Measurements from ENCODE around the gene RUNDC1.

RUNDC1 gene

DNA sequence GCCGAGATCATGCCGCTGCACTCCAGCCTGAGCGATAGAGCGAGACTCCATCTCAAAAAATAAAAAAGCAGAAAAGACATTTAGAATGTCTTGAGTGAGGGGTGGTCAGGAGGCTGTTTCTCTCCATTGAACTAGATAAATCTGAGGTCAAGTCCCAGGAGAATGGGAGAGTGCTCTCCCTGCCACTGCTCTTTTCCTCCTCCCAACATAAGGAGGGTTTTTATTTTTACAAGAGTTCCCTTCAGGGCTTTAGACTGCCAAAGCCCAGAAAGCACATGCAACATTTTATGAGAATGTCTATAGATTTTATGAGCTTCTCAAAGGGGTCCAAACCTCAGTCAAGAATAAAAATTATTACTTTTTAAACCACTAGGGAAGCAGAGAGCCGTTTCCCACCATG lies 46.2 kb downstream of the RUNDC1 start:
- no peak overlapping the region for H3K27ac ChIP-seq (ENCODE audit: low read length)
- H3K27me3 ChIP-seq (replicated peaks; ENCODE audit: insufficient read depth, low read length): no peaks in the 10 kb centered on the region
- H2AFZ ChIP-seq (ENCODE audit: low read length): no peak overlapping the region
- TF ChIP-seq, protein P1, sequence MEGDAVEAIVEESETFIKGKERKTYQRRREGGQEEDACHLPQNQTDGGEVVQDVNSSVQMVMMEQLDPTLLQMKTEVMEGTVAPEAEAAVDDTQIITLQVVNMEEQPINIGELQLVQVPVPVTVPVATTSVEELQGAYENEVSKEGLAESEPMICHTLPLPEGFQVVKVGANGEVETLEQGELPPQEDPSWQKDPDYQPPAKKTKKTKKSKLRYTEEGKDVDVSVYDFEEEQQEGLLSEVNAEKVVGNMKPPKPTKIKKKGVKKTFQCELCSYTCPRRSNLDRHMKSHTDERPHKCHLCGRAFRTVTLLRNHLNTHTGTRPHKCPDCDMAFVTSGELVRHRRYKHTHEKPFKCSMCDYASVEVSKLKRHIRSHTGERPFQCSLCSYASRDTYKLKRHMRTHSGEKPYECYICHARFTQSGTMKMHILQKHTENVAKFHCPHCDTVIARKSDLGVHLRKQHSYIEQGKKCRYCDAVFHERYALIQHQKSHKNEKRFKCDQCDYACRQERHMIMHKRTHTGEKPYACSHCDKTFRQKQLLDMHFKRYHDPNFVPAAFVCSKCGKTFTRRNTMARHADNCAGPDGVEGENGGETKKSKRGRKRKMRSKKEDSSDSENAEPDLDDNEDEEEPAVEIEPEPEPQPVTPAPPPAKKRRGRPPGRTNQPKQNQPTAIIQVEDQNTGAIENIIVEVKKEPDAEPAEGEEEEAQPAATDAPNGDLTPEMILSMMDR (IDR thresholded peaks at IDR 0.05; ENCODE audit: low read length): no peak
- no peak for TF ChIP-seq EZH2 (optimal IDR thresholded peaks at IDR 0.05; ENCODE audit: low read depth, low read length)
- TF ChIP-seq EZH2phosphoT487 (IDR thresholded peaks at IDR 0.05; ENCODE audit: low read length): no peak
- no peak overlapping the region for H3K4me3 ChIP-seq (ENCODE audit: low read length)
- no peak overlapping the region for H3K9ac ChIP-seq (ENCODE audit: low read length)
- no peaks in the 10 kb centered on the region for H3K9me2 ChIP-seq (replicated peaks; ENCODE audit: insufficient read depth, low read length)
- DNase-seq: no peak
- H3K36me3 ChIP-seq (replicated peaks; ENCODE audit: insufficient read depth, low read length): no peaks in the 10 kb centered on the region
- H3K4me2 ChIP-seq (ENCODE audit: low read depth, low read length): no peak overlapping the region
- H3K4me1 ChIP-seq (ENCODE audit: low read length): no peaks in the 10 kb centered on the region
- no peaks in the 10 kb centered on the region for H3K79me2 ChIP-seq (ENCODE audit: low read length)
- H4K20me1 ChIP-seq (ENCODE audit: insufficient read depth, low read length): no peaks in the 10 kb centered on the region
- no peaks in the 10 kb centered on the region for H3K9me3 ChIP-seq (replicated peaks; ENCODE audit: insufficient read depth, low read length)
- H3F3A ChIP-seq (ENCODE audit: insufficient read depth, low read length): peaks cover 5% of the 10 kb centered on the region; the same call in 1 of the 2 replicates

DNA sequence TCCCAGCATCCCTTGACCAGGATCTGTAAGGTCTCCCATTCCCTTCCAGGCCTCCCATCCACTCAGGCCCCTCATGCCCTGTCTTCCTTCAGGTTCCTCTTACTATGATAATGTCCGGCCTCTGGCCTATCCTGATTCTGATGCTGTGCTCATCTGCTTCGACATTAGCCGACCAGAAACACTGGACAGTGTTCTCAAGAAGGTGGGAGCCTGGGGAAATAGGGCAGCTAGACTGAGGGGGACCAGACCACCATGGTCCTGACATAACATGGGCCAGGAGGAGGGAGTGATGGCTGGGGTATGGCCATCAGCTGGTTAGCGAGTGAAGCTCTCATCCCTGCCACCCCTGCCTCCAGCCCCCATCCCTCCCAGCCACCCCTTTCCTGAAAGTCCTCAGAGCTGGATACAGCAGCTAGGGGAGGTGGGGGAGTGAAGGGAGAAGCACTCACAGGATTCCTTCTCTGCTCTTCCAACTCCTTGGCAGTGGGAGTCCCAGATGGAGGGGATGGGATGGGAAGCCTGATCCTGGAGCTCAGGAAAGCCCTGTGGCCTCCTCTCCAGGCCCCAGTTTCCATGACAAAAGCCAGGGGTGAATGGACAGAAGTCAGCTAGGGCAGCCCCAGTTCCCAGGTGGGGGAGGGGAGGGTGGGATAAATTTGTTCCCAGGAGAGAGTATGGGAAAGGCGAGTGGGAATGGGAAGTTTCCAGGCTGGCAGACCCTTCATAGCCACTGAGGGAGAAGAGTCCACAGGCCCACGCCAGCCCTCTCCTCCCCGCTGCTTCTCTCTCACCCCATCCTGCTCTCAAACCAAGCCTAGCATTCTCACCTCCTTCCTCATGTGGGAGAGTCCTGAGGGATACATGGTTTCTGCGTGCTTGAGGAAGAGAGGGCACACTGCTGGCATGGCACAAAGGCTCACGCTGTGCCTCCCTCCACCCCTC lies 47.0 kb downstream of the RUNDC1 start:
- Histone ChIP-seq H4K20me1 (ENCODE audit: insufficient read depth, low read length) (no peaks in the 10 kb centered on the region), H3K9me2 (replicated peaks; ENCODE audit: insufficient read depth, low read length) (no peaks in the 10 kb centered on the region), H3K27ac (ENCODE audit: low read length) (no peak overlapping the region), H3K4me1 (ENCODE audit: low read length) (no peaks in the 10 kb centered on the region), H3K4me3 (ENCODE audit: low read length) (no peak overlapping the region), H2AFZ (ENCODE audit: low read length) (no peak overlapping the region), H3K36me3 (replicated peaks; ENCODE audit: insufficient read depth, low read length) (no peaks in the 10 kb centered on the region), H3K9ac (ENCODE audit: low read length) (no peak overlapping the region), H3K4me2 (ENCODE audit: low read depth, low read length) (no peak overlapping the region), H3K27me3 (replicated peaks; ENCODE audit: insufficient read depth, low read length) (no peaks in the 10 kb centered on the region), H3K79me2 (ENCODE audit: low read length) (no peaks in the 10 kb centered on the region), H3F3A (ENCODE audit: insufficient read depth, low read length) (no peaks in the 10 kb centered on the region), H3K9me3 (replicated peaks; ENCODE audit: insufficient read depth, low read length) (no peaks in the 10 kb centered on the region)
- DNase-seq: no peak
- TF ChIP-seq, protein P1 (IDR thresholded peaks at IDR 0.05; ENCODE audit: low read length): no peak
- TF ChIP-seq EZH2 (optimal IDR thresholded peaks at IDR 0.05; ENCODE audit: low read depth, low read length): no peak
- no peak for TF ChIP-seq EZH2phosphoT487 (IDR thresholded peaks at IDR 0.05; ENCODE audit: low read length)

DNA sequence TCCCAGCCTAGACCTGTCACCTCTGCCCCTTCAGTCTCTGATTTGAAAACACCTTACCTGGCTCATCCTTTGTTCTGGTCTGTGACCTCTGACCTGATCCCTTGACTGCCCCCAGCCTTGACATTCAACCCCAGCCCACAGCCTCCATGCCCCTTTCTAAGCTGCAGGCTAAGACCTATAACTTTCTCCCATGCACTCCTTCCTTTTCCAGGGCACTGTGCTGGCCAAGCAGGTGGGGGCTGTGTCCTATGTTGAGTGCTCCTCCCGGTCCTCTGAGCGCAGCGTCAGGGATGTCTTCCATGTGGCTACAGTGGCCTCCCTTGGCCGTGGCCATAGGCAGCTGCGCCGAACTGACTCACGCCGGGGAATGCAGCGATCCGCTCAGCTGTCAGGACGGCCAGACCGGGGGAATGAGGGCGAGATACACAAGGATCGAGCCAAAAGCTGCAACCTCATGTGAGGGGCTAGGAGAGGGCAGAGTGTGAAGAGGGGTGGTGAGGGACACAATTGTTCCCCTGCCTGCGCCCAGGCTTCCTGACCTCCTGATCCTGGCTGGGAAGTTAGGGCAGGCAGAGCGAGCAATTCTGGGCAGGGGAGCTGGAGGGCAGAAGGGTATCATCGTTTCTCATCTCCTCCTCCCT lies 48.0 kb downstream of the RUNDC1 start:
- H4K20me1 ChIP-seq (ENCODE audit: insufficient read depth, low read length): no peaks in the 10 kb centered on the region
- no peak overlapping the region for H3K27ac ChIP-seq (ENCODE audit: low read length)
- H3K4me1 ChIP-seq (ENCODE audit: low read length): no peaks in the 10 kb centered on the region
- H3F3A ChIP-seq (ENCODE audit: insufficient read depth, low read length): no peaks in the 10 kb centered on the region
- no peak overlapping the region for H3K9ac ChIP-seq (ENCODE audit: low read length)
- no peak overlapping the region for H3K4me2 ChIP-seq (ENCODE audit: low read depth, low read length)
- H3K4me3 ChIP-seq (ENCODE audit: low read length): no peak overlapping the region
- no peaks in the 10 kb centered on the region for H3K27me3 ChIP-seq (replicated peaks; ENCODE audit: insufficient read depth, low read length)
- TF ChIP-seq, protein P1 (IDR thresholded peaks at IDR 0.05; ENCODE audit: low read length): no peak
- no peak for TF ChIP-seq EZH2 (optimal IDR thresholded peaks at IDR 0.05; ENCODE audit: low read depth, low read length)
- TF ChIP-seq EZH2phosphoT487 (IDR thresholded peaks at IDR 0.05; ENCODE audit: low read length): no peak
- H3K9me3 ChIP-seq (replicated peaks; ENCODE audit: insufficient read depth, low read length): no peaks in the 10 kb centered on the region
- no peaks in the 10 kb centered on the region for H3K9me2 ChIP-seq (replicated peaks; ENCODE audit: insufficient read depth, low read length)
- no peaks in the 10 kb centered on the region for H3K79me2 ChIP-seq (ENCODE audit: low read length)
- H2AFZ ChIP-seq (ENCODE audit: low read length): no peak overlapping the region
- no peaks in the 10 kb centered on the region for H3K36me3 ChIP-seq (replicated peaks; ENCODE audit: insufficient read depth, low read length)
- no peak for DNase-seq
